GM11168 (cell line): ENCODE results near the gene NPHP4.
"Not testable (repeated sequence)": the region's sequence is repeated elsewhere in the genome, so short reads cannot be mapped to it uniquely, and the experiment has no call there.

Experiments
- in situ Hi-C: fragments of 300-500 bp; cut with MboI; formaldehyde crosslinking; loops from one replicate; pipeline ENCODE4 v1.12.0; 2022; ENCODE audit warnings: low sequenced_read_pairs; ENCODE audit not compliant: unreplicated experiment

The NPHP4 gene

DNA sequence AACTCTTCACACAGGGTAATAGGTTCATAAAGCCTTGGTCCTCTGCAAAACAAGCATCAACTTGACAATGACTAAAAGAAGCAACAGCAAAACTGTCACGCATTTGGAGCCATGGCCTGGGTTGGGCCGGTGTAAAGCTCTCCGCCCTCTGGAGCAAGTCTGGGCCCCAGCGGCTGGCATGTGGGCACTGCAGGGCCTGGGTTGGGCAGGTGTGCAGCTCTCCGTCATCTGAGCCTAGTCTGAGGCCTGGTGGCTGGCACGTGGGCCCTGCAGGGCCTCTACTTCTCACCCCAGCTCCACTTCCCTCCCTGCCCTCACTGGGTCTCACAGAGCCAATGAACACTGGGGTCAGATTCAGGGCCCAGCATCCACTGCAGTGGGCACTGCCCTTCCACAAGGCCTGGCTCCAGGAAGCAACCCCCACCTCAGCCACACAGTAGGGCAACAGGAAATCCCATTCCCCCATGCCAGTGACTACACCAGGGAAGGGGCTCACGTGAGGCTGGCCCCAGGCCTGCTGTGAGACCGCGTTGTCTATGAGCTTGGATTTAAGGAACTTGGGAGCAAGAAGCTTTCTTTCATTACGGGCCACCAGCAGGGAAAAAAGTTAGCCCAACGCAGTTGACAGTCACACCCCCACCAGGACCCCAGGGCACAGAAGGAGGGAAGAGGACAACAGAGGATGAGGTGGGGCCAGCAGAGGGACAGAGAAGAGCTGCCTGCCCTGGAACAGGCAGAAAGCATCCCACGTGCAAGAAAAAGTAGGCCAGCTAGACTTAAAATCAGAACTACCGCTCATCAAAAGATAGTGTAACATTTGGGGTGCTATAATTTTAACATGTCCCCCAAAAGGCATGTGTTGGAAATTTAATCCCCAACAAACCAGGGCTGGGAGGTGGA is 52.7 kb downstream of the NPHP4 start:
- in situ Hi-C loops: no loop called here

DNA sequence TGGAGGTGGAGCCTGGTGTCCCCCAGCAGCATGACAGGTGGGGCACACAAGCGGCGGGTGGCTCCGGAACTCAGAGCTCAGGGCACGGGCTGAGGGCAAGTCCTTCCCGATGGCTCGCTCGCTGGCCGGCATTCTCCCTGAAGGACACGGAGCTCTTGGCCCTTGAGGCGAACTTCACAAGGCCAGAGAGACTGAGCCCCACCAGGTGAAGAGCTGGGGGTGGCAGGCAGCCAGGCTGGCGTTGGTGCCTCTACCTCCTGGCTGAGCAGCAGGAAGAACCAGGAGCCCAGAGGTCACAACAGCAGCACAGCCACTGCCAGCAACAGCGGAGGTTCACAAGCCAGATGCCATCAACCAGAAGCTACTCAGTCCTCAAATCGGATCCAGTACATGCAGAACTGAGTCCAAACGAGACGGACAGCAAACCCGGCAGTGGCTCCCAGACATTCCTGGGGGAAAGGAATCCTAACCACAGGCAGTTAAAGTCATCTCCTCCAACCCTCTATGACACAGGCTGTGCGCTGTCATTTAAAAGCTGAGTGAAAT is 54.1 kb downstream of the NPHP4 start:
- in situ Hi-C loops: no loop called here

DNA sequence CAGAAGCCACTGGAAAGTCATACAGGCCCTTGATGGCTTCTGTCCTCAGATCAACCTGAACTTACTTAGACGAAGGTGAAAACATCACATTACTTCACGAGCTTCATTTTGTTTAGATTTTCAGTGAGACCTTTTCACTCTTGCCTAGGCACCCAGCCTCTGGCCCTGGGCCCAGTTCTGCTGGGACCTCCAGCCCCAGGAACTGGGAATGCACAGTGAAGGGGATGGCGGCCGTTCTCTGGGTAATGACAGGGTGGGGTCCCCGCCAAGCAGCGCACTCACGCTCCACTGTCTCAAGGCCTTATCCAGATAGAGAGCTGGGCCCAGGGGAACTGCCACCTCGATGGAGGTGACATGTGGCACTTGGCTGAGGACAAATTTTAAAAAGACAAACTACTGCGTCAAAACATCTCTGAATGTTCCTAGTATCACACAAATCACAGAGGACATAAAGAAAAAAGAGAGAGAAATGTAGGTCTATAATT is 54.8 kb downstream of the NPHP4 start:
- in situ Hi-C loops: no loop called here

DNA sequence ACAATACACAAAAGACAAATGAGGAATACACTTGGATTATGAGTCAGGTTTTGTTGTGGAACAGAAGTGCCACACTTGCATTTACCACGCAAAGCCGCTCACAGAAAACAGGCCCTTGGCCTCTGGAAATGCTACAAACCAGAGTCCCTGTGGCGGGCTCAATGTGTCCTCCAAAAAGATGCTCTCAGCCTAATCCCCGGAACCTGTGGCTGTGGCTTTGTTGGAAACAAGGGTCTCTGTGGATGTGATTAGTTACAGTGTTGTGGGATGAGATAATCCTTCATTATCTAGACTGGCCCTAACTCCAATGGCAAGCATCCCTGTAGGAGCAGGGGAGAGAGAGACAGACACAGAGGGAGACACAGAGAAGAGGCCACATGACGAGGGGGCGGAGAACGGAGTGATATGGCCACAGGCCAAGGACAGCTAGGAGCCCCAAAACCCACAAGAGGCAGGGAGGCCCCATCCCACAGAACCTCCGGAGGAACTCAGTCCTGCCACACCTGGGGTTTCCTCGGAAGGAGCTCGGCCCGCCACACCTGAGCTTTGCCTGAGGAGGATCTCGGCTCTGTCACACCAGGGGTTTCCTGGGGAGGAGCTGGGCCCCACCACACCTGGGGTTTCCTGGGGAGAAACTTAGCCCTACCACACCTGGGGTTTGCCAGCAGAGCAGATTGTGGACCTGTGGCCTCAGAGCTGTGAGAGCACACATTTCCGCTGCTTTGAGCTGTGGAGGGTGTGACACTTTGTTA is 55.4 kb downstream of the NPHP4 start:
- in situ Hi-C loops: no loop called here

DNA sequence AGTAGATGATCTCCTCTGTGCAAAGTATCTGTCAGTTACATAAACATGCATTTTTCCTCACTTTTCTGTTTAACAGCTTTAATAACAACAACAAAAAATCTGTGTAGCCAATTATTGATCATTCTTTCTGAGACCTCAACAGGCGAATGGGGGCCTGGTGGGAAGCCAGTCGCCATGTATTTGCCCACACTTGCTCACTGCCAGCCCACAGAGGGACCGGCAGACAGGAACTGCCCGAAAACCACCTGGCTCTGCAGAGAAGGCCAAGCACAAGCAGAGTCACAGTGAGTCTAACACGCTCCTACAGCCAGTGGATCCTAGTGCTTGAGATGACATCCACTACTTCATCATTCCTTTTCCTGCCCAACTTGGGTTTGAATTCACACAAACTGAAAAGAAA is 56.1 kb downstream of the NPHP4 start:
- in situ Hi-C loops: no loop called here

DNA sequence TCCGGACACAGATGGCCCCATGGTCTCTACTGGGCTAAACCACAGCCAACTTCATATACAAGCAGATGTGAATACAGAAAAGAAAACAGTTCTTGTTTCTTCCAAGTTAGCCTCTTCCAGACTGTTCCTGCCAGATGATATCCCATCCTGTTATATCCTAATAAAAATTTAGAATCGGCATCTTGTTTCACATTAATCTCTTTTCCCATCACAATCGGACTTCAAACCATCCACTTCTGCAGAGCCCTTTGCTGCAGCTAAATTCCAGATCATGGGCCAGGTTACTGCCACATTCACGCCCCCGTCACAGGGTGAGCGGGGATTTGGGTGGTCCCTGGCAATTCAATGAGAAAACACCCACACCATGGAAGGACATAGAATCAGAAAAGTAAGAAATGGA is 57.2 kb downstream of the NPHP4 start:
- in situ Hi-C loops: no loop called here

DNA sequence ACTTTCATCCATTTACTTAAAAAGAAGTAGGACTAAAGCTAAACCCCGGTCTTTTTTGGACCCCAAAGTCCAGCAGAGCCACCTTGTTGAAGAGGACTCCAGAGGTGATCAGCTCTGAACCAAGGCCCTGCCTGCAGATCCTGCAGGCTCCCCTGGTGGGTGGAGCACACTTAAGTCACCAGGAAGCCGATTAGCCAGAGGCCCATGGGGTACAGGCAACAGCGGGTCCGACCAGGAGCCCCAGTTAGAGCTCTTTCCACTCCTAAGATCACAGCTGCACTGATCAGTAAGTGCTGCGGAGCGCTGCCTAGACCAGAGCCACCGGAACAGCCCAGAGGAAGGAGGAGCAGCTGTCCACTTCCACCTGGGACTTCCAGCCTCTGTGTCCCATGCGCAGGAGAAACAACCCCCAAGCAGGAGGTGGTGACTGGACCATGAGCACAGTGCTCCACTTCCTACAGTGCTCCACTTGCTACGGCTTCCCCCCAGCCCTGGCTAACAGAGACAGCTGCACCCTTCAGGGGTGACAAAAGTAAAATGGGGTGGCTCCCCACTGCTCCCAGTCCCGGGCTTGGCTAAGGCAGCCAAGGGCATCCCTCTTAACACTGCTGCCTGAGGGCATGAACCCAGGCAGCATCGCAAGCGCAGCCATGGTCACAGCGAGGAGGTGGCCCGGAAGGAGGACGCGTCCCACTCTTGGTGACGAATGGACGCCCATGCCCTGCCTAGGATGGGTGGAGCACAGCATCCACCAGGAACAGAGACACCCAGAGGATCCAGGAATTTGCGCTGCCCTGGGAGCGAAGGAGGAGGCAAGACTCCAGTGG is 58.0 kb downstream of the NPHP4 start:
- in situ Hi-C loops: no loop called here

DNA sequence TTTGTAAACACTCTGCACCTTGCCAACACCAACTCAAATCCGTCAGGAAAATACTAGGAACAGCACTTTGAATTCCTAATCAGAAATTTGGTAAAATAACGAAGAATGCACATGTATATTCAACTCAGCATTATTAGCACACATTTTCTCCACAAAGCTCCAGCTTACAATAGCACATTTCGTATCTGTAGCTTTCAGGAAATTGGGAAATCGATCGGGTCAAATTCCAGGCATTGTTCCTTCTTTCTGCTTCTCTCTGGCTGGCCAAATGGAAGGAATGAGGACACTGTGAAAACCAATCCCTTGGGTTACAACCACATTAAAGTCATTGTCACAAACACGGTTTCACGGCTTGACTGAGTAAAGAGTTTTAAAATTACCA is 58.6 kb downstream of the NPHP4 start:
- in situ Hi-C loops: no loop called here

DNA sequence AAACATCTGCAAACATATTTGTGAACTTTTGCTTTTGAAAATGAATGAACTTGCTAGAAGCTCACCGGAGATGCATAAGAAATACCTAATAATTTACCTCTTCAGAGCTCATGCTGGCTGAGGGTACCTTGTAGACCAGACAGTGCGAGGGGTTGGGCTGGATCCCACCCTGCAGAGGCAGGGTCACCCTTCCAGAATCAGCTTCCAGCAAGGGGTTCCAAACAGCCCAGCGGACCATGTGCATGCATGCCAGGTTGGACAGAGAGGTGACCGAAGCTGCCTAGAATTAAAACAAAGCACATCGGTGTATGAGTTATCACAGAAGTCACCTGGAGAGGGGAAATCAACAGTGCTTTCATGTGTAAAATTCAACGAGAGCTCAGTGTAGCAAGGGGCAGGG is 59.2 kb downstream of the NPHP4 start:
- in situ Hi-C loops: no loop called here

DNA sequence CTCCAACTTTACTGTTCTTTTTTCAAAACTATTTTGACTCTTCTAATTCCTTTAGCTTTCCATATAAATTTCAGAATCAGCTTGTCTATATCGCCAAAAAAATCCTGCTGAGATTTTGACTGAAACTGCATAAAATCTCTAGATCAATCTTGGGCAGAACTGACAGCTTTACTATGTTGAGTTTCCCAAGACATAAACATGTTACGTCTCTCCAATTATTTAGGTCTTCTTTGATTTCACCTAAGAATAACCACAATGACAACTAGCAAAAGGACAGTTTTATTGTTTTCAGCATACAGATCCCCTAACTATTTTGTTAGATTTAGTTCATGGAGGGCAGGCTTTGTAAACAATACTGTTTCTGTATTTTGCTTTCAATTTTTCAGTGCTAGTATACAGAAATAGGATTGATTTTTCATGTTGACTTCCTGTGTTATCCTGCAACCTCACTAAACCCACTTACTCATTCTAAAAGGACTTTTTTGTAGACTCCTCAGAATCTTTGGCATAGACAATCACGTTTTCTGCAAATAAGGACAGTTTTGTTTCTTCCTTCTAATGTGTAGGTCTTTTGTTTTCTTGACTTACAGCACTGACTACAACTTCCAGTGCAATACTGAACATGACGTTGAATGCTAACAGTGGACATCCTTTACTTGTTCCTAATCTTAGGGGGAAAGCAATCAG is 63.4 kb downstream of the NPHP4 start:
- in situ Hi-C loops: no loop called here

DNA sequence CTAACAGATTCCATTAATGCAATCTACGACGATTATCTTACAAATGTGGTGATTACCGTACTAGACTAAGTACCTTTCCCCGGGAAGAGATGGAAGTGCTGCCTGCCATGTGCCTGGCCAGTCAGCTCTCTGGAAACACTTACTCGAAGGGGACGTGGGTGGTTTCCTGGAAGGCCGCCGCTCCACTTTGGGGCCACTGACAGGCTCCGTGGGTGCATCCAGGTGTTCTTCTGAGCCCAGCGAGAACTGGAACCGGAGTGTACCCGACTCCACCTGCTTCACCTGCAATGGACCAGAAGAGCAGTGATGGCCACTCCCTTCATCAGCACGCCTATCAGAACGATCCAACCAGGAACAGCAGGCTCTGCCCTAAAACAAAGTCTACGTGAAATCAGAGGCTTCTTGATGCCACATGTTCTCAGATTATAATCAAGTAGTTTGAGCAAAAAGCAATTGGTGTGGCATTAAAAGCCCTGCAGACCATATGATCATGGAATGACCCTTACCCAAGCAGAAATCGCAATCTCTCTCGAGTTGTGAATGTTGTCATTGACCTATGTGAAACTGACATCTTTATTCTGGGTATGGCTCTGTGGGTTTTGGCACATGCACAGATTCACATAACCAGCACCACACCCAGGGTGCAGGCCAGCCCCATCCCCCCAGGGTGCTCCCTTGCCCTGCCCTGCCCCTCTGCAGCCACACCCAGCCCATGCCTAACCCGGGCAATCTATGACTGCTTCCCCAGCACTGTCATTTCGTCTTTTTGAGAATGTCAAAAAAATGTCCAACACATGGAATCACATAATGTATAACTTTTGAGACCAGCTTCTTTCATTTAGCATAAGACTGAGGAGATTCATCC is 64.5 kb downstream of the NPHP4 start:
- in situ Hi-C loops: no loop called here

DNA sequence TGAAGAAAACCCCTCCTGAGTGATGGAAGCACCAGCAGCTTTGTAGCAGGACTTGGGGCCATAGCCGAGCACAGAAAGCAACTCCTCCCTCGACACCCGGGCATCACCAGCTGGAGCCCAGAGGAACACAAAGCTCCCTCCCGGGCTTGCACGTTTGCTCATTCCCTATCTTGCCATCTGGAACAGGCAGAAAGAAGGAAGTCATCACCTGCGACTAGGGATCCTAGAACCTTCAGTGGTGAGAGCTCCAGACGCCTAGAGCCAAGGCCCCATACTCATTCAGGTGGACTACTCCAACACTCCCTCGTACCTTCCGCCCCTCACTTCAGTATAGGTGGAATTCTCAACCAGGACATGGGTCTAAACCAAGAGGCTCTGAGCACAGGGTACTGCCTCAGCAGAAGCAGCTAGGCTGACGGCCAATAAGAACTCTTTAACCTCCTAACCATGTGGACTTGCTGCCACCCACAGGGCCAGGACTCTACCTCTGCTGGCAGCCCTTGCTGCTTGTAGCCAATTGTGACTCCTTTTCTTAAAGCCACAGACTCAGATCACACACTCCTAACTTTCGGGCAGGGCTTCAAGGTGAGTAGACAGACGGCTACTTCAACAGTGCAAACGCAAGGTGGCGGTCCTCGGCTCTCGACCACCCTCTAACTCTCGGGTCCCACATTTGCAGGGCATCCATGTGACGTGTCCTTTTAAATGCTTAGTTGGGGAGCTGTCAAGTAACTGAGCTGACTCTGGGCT is 65.4 kb downstream of the NPHP4 start:
- in situ Hi-C loops: no loop called here

DNA sequence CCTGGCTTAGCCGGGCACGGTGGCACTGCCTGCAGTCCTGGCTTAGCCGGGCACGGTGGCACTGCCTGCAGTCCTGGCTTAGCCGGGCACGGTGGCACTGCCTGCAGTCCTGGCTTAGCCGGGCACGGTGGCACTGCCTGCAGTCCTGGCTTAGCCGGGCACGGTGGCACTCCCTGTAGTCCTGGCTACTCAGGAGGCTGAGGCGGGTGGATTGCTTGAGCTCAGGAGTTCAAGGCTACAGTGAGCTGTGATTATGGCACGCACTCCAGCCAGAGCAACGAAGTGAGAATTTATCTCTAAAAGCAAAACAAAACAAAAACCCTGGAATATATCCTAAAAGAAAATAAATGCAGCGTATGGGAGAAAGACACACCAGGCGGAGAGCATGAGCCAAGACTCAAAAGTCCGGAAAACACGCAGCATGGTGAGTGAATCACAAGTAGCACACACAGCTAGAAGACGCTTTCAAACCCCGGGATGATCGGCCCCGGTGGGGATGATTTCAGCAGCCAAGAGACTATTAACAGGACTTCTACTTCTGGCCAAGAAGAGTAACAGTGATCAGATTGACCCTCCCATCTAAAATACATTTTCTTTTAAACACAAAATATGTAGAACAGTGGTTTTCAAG is 69.4 kb downstream of the NPHP4 start:
- in situ Hi-C loops: not testable (repeated sequence)

DNA sequence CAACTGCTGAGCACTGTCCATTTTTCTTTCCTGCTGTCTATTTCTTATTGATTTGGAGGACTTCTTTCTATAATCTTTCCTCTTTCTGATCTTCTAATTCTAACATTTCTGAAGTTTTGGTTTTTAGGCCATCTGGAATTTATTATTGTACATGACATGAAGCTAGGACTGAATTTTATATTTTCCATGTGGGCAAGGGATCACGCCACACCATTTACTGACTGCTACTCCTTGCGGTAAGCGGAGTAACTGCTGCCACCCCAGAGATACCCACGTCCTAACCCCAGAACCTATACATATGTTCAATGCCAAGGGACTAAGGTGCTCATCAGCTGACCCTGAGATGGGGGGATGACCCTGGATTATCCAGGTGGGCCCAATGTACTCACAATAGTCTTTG is 70.6 kb downstream of the NPHP4 start:
- in situ Hi-C loops: no loop called here

DNA sequence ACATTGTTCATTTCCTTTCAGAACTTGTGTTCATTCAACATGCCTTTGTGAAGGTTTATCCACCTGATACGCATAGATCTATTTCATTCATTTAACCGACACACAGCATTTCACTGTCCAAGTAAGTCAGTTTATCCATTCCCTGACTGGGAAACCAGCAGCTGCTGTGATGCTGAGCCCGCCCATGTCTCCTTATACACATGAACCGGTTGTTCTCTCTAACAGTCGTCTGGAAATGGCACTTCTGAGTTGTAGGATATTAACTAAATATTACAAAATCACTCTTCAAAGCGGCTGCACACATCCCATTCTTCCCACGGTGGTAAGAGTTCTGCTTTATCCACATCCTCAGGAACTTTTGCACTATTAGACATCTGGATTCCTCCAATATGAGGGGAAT is 71.1 kb downstream of the NPHP4 start:
- in situ Hi-C loops: no loop called here

DNA sequence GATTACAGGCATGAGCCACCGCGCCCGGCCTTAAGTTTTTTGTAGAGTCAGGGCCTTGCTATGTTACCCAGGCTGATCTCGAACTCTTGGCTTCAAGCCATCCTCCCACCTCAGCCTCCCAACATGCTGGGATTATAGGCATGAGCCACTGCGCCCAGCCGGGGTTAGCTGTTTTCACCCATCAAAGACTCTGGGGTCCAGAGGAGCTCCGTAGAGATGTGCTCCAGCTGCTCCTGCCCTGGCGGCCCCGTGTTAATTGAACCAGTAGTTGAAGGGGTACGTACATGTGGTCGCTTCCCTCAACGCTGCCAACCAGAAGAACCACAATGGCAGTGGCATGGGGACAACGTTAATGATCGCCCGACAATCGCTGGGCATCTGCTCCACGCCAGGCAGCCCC is 72.0 kb downstream of the NPHP4 start:
- in situ Hi-C loops: no loop called here

DNA sequence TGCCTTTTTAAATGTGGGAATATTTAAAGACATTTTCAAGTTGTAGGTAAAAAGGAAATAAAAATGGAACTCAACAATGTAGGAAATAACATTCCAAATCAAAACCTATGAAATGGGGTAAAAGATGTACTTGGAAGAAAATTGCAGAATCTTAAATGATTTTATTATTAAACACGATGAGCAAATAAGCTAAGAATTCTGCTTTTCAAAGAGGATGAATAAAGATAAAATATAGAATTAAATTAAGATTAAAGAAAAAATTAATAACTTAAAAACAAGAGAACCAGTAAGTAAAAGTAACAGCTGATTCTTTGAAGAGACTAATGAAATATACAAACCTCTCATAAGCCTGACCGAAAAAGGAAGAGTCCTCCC is 74.0 kb downstream of the NPHP4 start:
- in situ Hi-C loops: loop anchor here (10.0 kb wide), 1 partner anchor 413 kb away; no protein-coding TSS in a partner anchor
